HepG2 (cell line): ENCODE measurements around the gene PTPDC1. TPM values are rescaled to one million over a fixed set of nuclear protein-coding genes. Genes with fewer than 3 reads are reported as not detected.
"Not testable (repeated sequence)": the region's sequence is repeated elsewhere in the genome, so short reads cannot be mapped to it uniquely, and the experiment has no call there.

ENCODE experiments used
- ATAC-seq: fragments of 200-7000 bp; cut with Tn5 transposase; 3 replicates; pipeline ENCODE4 v1.9.1; 2020; ENCODE audit warnings: mild to moderate bottlenecking, moderate library complexity
- BruUV-seq: library from RNA; stranded (reverse); fragments of 400-500 nt; replicated peaks from 2 replicates; lab custom pipeline; 2021; lab: Mats Ljungman, UMichigan
- CTCF ChIA-PET: fragments of 300-600 bp; formaldehyde crosslinking; extraction: SDS; loops from one replicate; lab custom pipeline; 2021; ENCODE audit warnings: low total read pairs, inconsistent platforms, low intra/inter-chr PET ratio; lab: Yijun Ruan, JAX
- POLR2A ChIA-PET: fragments of 350-600 bp; sonication (Branson Sonifier 250); formaldehyde crosslinking; loops from one replicate; lab custom pipeline; 2020; ENCODE audit warnings: antibody characterized with exemption, inconsistent platforms; lab: Yijun Ruan, JAX
- DNase-seq: peaks from one replicate; pipeline ENCODE4 v3.0.0-alpha.2; 2015; ENCODE audit warnings: low spot score
- FAIRE-seq: peaks from 3 replicates; lab custom pipeline; 2011; peaks lifted over from hg19 to GRCh38; lab: Jason Lieb, UNC
- H2AFZ ChIP-seq: one replicate; pipeline ENCODE4 v1.6.1; 2011; ENCODE audit warnings: low read length, inconsistent platforms
- H3K27ac ChIP-seq: fragments of 300-600 bp; 3 replicates; pipeline ENCODE4 v1.8.0; 2011; ENCODE audit warnings: mixed run types, mild to moderate bottlenecking, mixed read lengths, low read length, inconsistent platforms; ENCODE audit not compliant: insufficient read depth; ENCODE audit errors: extremely low read length
- H3K27me3 ChIP-seq, 2 experiments: fragments of 200-600 bp in 1 of 2; 2 replicates in 1 of 2; 3 replicates in 1 of 2; pipeline versions ENCODE4 v1.6.0 to v1.8.0; 2011; ENCODE audit warnings: low read length in 2 of 2, mild to moderate bottlenecking in 2 of 2, moderate library complexity in 2 of 2, inconsistent platforms in 1 of 2; ENCODE audit not compliant: insufficient read depth in 2 of 2, control insufficient read depth in 1 of 2
- H3K36me3 ChIP-seq, 2 experiments: fragments of 200-600 bp in 1 of 2; replicated peaks in 1 of 2; 2 replicates in 1 of 2; 3 replicates in 1 of 2; pipeline versions ENCODE4 v1.5.1 to v1.8.0; 2011; ENCODE audit warnings: low read length in 2 of 2, inconsistent platforms in 1 of 2; ENCODE audit not compliant: insufficient read depth in 2 of 2, control insufficient read depth in 1 of 2
- H3K4me1 ChIP-seq: 2 replicates; pipeline ENCODE4 v1.5.1; 2012; ENCODE audit warnings: low read length, inconsistent platforms; ENCODE audit not compliant: insufficient read depth
- H3K4me2 ChIP-seq: 2 replicates; pipeline ENCODE4 v1.6.0; 2011; ENCODE audit warnings: low read depth, low read length, inconsistent platforms
- H3K4me3 ChIP-seq, 3 experiments: fragments of 200-600 bp in 1 of 3; sonication (generic), shearing (Covaris generic) in 1 of 3; replicated peaks in 1 of 3; 2 replicates each; pipeline ENCODE4 v1.5.1; 2011 to 2016; ENCODE audit warnings: low read length in 3 of 3, inconsistent platforms in 2 of 3, low read depth in 2 of 3, mild to moderate bottlenecking in 2 of 3, control low read depth in 1 of 3, mixed read lengths in 1 of 3; ENCODE audit not compliant: insufficient read depth in 1 of 3
- H3K79me2 ChIP-seq: one replicate; pipeline ENCODE4 v1.6.1; 2011; ENCODE audit warnings: low read length, inconsistent platforms; ENCODE audit not compliant: insufficient read depth
- H3K9ac ChIP-seq: 2 replicates; pipeline ENCODE4 v1.6.0; 2011; ENCODE audit warnings: mild to moderate bottlenecking, low read depth, low read length, inconsistent platforms; ENCODE audit not compliant: insufficient read depth
- H3K9me3 ChIP-seq: 2 replicates; pipeline ENCODE4 v1.5.1; 2012; ENCODE audit warnings: mild to moderate bottlenecking, low read length
- H4K20me1 ChIP-seq: 2 replicates; pipeline ENCODE4 v1.6.0; 2011; ENCODE audit warnings: inconsistent platforms, mild to moderate bottlenecking, low read length, moderate library complexity; ENCODE audit not compliant: insufficient read depth
- ZNF281 ChIP-seq: sonication (generic); formaldehyde crosslinking; IDR thresholded peaks from 2 replicates; pipeline ENCODE4 v1.4.0; 2020; ENCODE audit warnings: missing genetic modification reagents, borderline replicate concordance
- WGBS: methylation state at CpG from one replicate; pipeline ENCODE4 v1.1.6; 2017; ENCODE audit warnings: low lambda C conversion rate; 5-methylcytosine and 5-hydroxymethylcytosine counted together
- in situ Hi-C: cut with HindIII; loops from 2 replicates; pipeline ENCODE4 v1.10.0; 2017; ENCODE audit warnings: low pct_unique_long_range_greater_than_20kb; ENCODE audit not compliant: extremely low pct_ligation_motif_present
- intact Hi-C: fragments of 100-400 bp; cut with micrococcal nuclease; formaldehyde crosslinking; loops from one replicate; pipeline ENCODE4 v1.10.0; 2022; ENCODE audit not compliant: unreplicated experiment
- polyA plus RNA-seq, 8 experiments: library from polyadenylated mRNA; depleted of rRNA in 3 of 8; stranded (reverse) in 7 of 8; unstranded in 1 of 8; fragments of >200 nt; fragmentation: Illumina TruSeq in 4 of 8; extraction: Trizol in 4 of 8; gene quantifications; 2 replicates each; pipeline versions ENCODE4 v1.2.1 to v1.2.3, GENCODE V29; 2011 to 2016; ENCODE audit warnings: low read depth in 4 of 8, missing spikeins in 1 of 8, mixed read lengths in 1 of 8; ENCODE audit not compliant: insufficient read depth in 1 of 8
- total RNA-seq, 5 experiments: library from RNA; depleted of rRNA; stranded (reverse); fragments of >200 nt; fragmentation: Illumina TruSeq; extraction: Trizol; gene quantifications; 2 replicates each; pipeline ENCODE4 v1.2.3, GENCODE V29; 2016; ENCODE audit warnings: low read depth in 1 of 5
- TF ChIP-seq, protein P1 (sequence below): sonication (generic); formaldehyde crosslinking; conservative IDR thresholded peaks from 2 replicates; pipeline ENCODE4 v1.5.0; 2020; ENCODE audit warnings: missing genetic modification reagents

The PTPDC1 gene
- total and polyA plus RNA-seq, 2 of the 13 experiments (the other 11 are each of a cell fraction or from before 2014, with no cell fraction given) = 6.1 to 8.6 TPM

DNA sequence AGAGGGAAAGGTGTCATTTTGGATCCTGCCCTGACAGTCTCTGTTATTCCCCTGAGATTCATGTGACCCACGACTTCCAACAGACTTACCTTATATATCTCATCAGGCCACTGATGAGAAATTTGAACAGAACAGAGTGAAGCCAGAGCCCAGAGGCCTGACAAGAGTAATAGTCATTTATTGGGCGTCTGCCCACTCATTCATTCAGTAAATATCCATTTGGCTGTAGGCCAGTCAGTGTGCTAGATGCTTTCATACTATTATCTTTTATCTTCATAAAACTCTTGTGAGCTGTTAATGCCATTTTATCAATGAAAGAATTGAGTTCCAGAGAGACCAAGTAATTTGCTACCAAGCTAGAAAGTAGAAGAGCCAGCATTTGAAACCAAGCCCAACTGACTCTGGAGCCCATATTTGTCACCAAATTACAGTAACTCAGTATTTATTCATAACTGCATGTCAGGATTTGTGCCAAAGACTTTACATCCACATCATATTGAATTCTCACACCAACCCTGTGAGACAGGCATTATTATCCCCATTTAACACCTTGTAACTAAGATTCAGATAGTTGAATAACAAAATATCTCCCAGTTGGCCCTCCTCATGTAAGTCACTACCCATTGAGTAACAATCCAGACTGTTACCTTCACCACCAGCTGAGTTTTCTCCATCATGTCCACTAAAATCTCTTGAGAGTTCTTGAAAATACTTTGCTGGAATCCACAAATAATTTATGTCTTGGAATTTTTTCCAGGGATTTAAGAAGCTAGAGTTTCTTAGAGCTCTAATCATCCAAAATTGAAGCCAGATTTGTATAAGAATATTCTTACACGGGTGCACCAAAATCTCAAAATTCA is 2.5 kb downstream of the PTPDC1 start:
- CTCF ChIA-PET = no interaction called here
- in situ Hi-C loops = no loop called here

DNA sequence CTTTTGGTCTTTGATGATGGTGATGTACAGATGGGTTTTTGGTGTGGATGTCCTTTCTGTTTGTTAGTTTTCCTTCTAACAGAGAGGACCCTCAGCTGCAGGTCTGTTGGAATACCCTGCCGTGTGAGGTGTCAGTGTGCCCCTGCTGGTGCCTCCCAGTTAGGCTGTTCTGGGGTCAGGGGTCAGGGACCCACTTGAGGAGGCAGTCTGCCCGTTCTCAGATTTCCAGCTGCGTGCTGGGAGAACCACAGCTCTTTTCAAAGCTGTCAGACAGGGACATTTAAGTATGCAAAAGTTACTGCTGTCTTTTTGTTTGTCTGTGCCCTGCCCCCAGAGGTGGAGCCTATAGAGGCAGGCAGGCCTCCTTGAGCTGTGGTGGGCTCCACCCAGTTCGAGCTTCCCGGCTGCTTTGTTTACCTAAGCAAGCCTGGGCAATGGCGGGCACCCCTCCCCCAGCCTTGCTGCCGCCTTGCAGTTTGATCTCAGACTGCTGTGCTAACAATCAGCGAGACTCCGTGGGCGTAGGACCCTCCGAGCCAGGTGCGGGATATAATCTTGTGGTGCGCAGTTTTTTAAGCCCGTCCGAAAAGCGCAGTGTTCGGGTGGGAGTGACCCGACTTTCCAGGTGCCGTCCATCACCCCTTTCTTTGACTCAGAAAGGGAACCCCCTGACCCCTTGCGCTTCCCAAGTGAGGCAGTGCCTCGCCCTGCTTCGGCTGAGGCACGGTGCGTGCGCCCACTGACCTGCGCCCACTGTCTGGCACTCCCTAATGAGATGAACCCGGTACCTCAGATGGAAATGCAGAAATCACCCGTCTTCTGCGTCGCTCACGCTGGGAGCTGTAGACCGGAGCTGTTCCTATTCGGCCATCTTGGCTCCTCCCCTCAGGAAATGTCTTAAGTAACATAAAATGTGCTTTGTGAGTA is 10.2 kb downstream of the PTPDC1 start:
- DNase-seq, ATAC-seq, H4K20me1 ChIP-seq, FAIRE-seq, H3K27me3 ChIP-seq, in situ Hi-C loops, H2AFZ ChIP-seq, H3K79me2 ChIP-seq, H3K27ac ChIP-seq, CTCF ChIA-PET, H3K4me3 ChIP-seq, H3K36me3 ChIP-seq, BruUV-seq, H3K4me1 ChIP-seq, H3K4me2 ChIP-seq, H3K9me3 ChIP-seq, intact Hi-C loops, H3K9ac ChIP-seq, POLR2A ChIA-PET: not testable (repeated sequence)
- 87% methylated on average over 25 of the region's 33 CpGs for WGBS
- TF ChIP-seq ZNF281 (CRISPR knock-in tag) = peak; percentile 50; the same call in 1 of the 2 replicates

More for the DNA sequence above, 2.5 kb downstream of the PTPDC1 start:
- Histone ChIP-seq H3K9ac (no peak overlapping the region), H3K27ac (no peak overlapping the region), H4K20me1 (no peaks in the 10 kb centered on the region), H3K27me3 (no peaks in the 10 kb centered on the region), H3K4me3 (no peak overlapping the region), H3K4me1 (peaks cover 19% of the 10 kb centered on the region)
- no TSS peak for BruUV-seq
- intact Hi-C loops = no loop called here
- TF ChIP-seq, protein P1, sequence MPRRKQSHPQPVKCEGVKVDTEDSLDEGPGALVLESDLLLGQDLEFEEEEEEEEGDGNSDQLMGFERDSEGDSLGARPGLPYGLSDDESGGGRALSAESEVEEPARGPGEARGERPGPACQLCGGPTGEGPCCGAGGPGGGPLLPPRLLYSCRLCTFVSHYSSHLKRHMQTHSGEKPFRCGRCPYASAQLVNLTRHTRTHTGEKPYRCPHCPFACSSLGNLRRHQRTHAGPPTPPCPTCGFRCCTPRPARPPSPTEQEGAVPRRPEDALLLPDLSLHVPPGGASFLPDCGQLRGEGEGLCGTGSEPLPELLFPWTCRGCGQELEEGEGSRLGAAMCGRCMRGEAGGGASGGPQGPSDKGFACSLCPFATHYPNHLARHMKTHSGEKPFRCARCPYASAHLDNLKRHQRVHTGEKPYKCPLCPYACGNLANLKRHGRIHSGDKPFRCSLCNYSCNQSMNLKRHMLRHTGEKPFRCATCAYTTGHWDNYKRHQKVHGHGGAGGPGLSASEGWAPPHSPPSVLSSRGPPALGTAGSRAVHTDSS (CRISPR knock-in tag) = no peak
- TF ChIP-seq, all 625 proteins: peak for 0
- Histone ChIP-seq H3K36me3 (peaks cover 0 to 6% of the 10 kb centered on the region in 2 experiments; a peak in 1 of 5 replicates), H3K79me2 (no peaks in the 10 kb centered on the region), H3K9me3 (no peaks in the 10 kb centered on the region), H2AFZ (no peak overlapping the region), H3K4me2 (no peak overlapping the region)
- DNase-seq (no peak), FAIRE-seq (no peak), ATAC-seq (no peak)
- POLR2A ChIA-PET = no interaction called here
- WGBS = 91% methylated on average over 3 of the region's 3 CpGs
